HG03565 (cell line): ENCODE measurements around the gene DAB1.
"Not testable (repeated sequence)": the region's sequence is repeated elsewhere in the genome, so short reads cannot be mapped to it uniquely, and the experiment has no call there.

Experiments used
- ATAC-seq: cut with Tn5 transposase; IDR thresholded peaks from one replicate; pipeline ENCODE4 v1.9.1; 2021; ENCODE audit warnings: mild to moderate bottlenecking, moderate library complexity; ENCODE audit not compliant: unreplicated experiment

The DAB1 gene

GRCh38 chr1:57232500-57232899, 191.4 kb downstream of the DAB1 start:
- no peak for ATAC-seq

- no peak for ATAC-seq
These were observed 193.9 kb downstream of the DAB1 start for GRCh38 chr1:57229998-57230397.

GRCh38 chr1:57229076-57229475, 194.8 kb downstream of the DAB1 start:
- ATAC-seq = no peak

- no peak for ATAC-seq
These were observed 201.1 kb downstream of the DAB1 start for GRCh38 chr1:57222801-57223200.

GRCh38 chr1:57222307-57222706, 201.6 kb downstream of the DAB1 start:
- no peak for ATAC-seq

DNA sequence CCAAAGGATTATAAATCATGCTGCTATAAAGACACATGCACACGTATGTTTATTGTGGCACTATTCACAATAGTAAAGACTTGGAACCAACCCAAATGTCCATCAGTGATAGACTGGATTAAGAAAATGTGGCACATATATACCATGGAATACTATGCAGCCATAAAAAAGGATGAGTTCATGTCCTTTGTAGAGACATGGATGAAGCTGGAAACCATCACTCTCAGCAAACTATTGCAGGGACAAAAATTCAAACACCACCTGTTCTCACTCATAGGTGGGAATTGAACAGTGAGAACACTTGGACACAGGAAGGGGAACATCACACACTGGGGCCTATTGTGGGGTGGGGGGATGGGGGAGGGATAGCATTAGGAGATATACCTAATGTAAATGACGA, 203.0 kb downstream of the DAB1 start:
- ATAC-seq = not testable (repeated sequence)

- no peak for ATAC-seq
These were observed 205.3 kb downstream of the DAB1 start for GRCh38 chr1:57218487-57219079.

DNA sequence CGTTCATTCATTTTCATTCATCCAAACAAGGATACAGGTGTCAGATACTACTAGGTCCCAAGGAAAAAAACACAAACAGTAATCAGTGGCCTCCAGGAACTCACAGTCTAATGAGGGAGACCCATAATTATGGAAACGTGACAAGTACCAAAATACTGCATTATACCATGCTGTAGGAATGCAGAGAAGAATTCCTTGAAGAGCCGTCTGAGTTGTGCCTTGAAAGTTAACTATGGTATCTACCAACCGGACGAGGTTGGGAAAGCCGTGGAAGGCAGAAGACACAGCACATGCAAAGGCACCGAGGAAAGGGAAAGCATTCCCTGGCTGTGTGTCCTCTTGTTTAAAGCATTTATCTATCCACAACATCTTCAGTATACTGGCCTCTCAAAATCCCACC, 206.0 kb downstream of the DAB1 start:
- no peak for ATAC-seq

- ATAC-seq = no peak
These were observed 208.8 kb downstream of the DAB1 start for GRCh38 chr1:57214951-57215575.

DNA sequence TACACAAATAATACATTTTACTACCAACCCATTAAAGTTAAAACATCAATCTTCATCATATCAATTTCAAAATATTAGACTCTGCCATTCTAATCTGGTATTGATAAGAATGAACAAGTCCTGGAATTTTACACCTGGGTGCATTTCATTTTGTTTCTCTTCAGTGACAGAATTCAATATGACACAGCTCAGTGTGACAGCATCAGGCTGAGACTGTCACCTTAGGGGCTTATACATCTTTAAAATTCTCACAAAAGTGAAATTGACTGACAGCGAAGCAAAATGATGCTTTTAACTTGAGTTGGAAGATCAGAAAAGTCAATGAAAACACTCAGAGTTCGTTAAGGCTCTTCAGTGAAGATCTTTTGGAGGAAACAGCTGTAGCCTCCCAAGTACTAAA, 213.0 kb downstream of the DAB1 start:
- no peak for ATAC-seq

DNA sequence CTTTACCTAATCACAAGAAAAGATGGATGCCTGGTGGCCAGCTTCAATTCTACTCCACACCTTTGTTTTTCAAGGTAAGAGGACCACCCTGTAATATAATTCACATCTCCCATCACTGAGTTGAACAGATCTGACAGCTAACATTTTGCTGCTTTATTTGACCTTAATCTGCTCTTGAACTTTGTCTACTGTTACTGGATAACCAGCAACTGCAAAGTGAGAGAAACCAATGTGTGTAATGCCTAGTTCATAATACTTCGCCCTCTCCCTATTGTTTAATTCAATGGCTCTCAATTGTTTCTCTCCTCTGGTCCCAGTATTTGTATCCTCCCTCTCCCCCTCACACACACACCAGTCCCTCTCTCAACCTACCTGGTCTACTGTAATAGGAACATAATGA, 214.4 kb downstream of the DAB1 start:
- no peak for ATAC-seq

DNA sequence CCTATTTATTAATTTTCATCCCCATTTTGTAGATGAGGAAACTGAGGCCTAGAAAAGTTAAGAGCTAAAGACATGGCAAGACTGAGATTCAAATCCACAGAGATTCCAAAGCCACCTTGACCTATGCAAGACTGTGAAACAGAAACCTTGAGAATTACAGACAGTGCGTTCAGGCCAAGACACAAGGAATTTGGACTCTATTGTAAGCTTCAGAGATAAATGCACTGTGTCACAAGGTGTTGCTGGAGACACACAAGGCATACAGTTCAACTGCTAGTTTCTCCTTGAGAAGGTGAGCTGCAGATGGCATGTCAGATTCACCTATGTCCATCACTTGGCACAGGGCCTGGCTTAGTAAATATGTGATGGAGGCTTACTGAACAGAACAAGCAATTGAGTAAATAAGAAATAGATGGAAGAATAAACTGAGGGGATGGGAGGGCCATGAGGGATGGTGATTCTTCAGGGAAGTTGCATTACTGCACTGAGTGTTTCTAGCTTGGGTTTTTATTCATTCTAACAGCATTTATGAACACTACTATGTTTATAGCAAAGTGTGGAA, 215.0 kb downstream of the DAB1 start:
- ATAC-seq = no peak

DNA sequence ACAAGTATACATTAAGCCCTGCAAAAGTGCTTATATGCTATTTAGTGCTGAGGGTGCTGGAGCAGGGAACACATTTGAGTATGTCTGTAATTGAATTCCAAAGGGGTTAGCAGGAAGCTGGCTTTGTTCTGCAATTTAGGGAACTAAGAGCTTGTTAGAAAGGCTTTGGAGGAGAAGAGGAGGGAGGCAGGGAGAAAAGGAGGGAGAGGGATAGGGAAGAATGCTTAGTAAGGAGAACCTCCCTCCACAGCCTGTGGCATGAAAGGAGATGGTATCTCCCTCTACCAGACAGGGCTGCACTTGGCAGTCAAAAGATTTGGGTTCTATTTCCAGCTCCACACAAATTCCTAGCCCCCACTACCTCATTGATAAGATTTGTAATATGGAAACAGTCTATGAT, 217.8 kb downstream of the DAB1 start:
- no peak for ATAC-seq

DNA sequence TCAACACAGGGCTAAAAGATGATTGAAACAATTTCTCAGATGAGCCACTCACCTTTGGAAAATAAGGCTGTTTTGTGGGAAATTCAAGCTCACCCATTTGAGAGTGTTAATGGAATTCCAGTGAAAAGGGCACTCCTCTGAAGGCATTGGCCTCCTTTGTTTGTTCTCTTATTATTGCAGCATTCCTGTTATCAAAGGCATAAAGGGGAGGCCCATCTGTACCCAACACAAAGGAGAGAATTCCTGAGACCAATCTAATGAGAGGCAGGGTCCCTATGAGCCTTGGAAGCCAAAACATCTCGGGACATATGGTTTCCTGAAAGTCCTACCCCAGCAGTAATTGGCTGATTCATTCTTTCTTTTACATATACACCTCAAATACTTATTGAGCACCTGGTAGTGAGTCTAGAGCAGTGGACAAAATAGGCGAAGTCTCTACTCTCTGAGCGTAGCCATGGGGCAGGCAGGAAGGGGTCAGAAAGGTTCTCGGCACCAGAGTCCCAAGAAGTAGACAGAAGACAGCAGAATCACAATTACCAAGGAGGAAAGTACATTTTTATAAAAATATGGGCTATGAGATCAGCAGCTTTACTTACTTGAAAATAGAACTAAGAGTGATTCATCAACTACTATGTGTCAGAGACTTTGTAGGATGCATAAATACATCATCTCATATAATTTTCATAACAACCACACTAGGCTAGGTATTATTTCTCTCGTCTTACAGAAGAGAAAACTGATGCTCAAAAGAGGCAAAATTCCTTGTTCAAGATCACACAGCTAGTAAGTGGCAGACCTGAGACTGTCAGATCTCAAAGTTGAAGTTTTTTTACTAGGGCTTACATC, 218.7 kb downstream of the DAB1 start:
- no peak for ATAC-seq

GRCh38 chr1:57204091-57204490, 219.8 kb downstream of the DAB1 start:
- ATAC-seq = no peak

GRCh38 chr1:57202241-57202640, 221.6 kb downstream of the DAB1 start:
- no peak for ATAC-seq

DNA sequence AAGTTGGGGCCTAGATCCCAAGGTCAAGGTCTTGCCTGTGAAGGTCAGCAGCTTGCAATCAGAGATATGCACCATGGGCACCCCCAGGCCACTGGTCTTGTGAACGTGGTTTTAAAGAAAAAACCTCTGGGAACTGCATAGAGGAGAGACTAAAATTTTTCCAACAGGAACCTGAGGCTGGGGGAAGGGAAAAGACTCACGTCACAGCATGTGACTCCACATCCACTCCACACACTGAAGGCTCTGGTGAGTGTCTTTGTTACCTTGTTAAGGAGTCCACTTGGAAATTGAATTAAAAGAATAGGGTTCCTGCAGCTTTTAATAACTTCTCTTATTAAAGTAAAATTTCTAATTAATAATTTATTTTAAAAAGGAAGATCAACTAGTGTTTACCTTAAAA, 224.9 kb downstream of the DAB1 start:
- ATAC-seq = no peak

GRCh38 chr1:57195436-57195941, 228.4 kb downstream of the DAB1 start:
- ATAC-seq = no peak

- no peak for ATAC-seq
These were observed 231.6 kb downstream of the DAB1 start for GRCh38 chr1:57192222-57192621.

GRCh38 chr1:57190898-57191297, 233.0 kb downstream of the DAB1 start:
- ATAC-seq = no peak

GRCh38 chr1:57188168-57188567, 235.7 kb downstream of the DAB1 start:
- ATAC-seq = no peak

- no peak for ATAC-seq
These were observed 237.4 kb downstream of the DAB1 start for GRCh38 chr1:57186455-57186854.
